Ascending aorta (tissue), 2 donors: ENCODE results near the gene TF. TPM values are rescaled to one million over a fixed set of nuclear protein-coding genes. Genes with fewer than 3 reads are reported as not detected.

Experiments
- DNase-seq, 2 donors: peaks; one replicate each; pipeline ENCODE4 v3.0.0-alpha.2; 2019; ENCODE audit warnings: low spot score in 2 of 2
- H3K27ac ChIP-seq, 2 donors: fragments of 200-600 bp; sonication (generic); one replicate each; pipeline ENCODE4 v1.5.1; 2016 to 2017; ENCODE audit warnings: mild to moderate bottlenecking in 1 of 2
- H3K27me3 ChIP-seq: fragments of 200-600 bp; sonication (generic); one replicate; pipeline ENCODE4 v1.5.1; 2017
- H3K36me3 ChIP-seq, 2 donors: fragments of 200-600 bp; sonication (generic); one replicate each; pipeline ENCODE4 v1.5.1; 2016
- H3K4me1 ChIP-seq, 2 donors: fragments of 200-600 bp; sonication (generic); one replicate each; pipeline ENCODE4 v1.5.1; 2016 to 2017; ENCODE audit warnings: mild to moderate bottlenecking in 1 of 2
- H3K4me3 ChIP-seq, 2 donors: fragments of 200-600 bp; sonication (generic); one replicate each; pipeline ENCODE4 v1.5.1; 2016 to 2017; ENCODE audit warnings: mild to moderate bottlenecking in 1 of 2
- H3K9me3 ChIP-seq, 2 donors: fragments of 200-600 bp; sonication (generic); one replicate each; pipeline ENCODE4 v1.5.1; 2016
- CTCF ChIP-seq, 3 experiments: fragments of 200-600 bp in 2 of 3; fragments of 450-650 bp in 1 of 3; sonication (generic) in 2 of 3; IDR thresholded peaks; one replicate each; pipeline ENCODE4 v1.5.1; 2016 to 2019; ENCODE audit warnings: antibody characterized with exemption in 3 of 3, mild to moderate bottlenecking in 1 of 3, moderate library complexity in 1 of 3
- intact Hi-C: fragments of 100-400 bp; cut with DNase I; formaldehyde crosslinking; loops from one replicate; pipeline ENCODE4 v1.15.1; 2023
- total RNA-seq: library from RNA; depleted of rRNA; stranded (reverse); fragments of >200 nt; gene quantifications from one replicate; pipeline ENCODE4 v1.1.0, GENCODE V29; 2016

Gene TF
- total RNA-seq, 1 donor from 2014 or later: 62.8 TPM

- Histone ChIP-seq H3K36me3 (peaks cover 3 to 8% of the 10 kb centered on the region in 2 donors), H3K4me3 (no peak overlapping the region), H3K27ac (no peak overlapping the region), H3K27me3 (no peaks in the 10 kb centered on the region), H3K4me1 (no peaks in the 10 kb centered on the region), H3K9me3 (no peaks in the 10 kb centered on the region)
- TF ChIP-seq CTCF (IDR thresholded peaks at IDR 0.05): no peak
- intact Hi-C loops: no loop called here
- DNase-seq: peak in 1 of 2 donors; percentile 46
These were observed 94.0 kb downstream of the TF start for GRCh38 chr3:133840055-133840737.

- peaks cover 3 to 8% of the 10 kb centered on the region in 2 donors for H3K36me3 ChIP-seq
- no peak overlapping the region for H3K27ac ChIP-seq
- intact Hi-C loops: no loop called here
- no peak for TF ChIP-seq CTCF (IDR thresholded peaks at IDR 0.05)
- H3K4me3 ChIP-seq: no peak overlapping the region
- DNase-seq: no peak
- H3K4me1 ChIP-seq: no peaks in the 10 kb centered on the region
- H3K9me3 ChIP-seq: no peaks in the 10 kb centered on the region
- H3K27me3 ChIP-seq: no peaks in the 10 kb centered on the region
These were observed 94.6 kb downstream of the TF start for GRCh38 chr3:133840767-133841166.

- no peaks in the 10 kb centered on the region for H3K9me3 ChIP-seq
- H3K4me1 ChIP-seq: no peaks in the 10 kb centered on the region
- no peak for DNase-seq
These were observed 95.0 kb downstream of the TF start for GRCh38 chr3:133841196-133841595.

GRCh38 chr3:133842158-133842557 is 96.0 kb downstream of the TF start:
- no peak overlapping the region for H3K27ac ChIP-seq
- no peaks in the 10 kb centered on the region for H3K4me1 ChIP-seq
- H3K4me3 ChIP-seq: no peak overlapping the region
- peaks cover 3 to 8% of the 10 kb centered on the region in 2 donors for H3K36me3 ChIP-seq
- H3K9me3 ChIP-seq: no peaks in the 10 kb centered on the region
- intact Hi-C loops: no loop called here
- TF ChIP-seq CTCF (IDR thresholded peaks at IDR 0.05): no peak
- DNase-seq: no peak
- no peaks in the 10 kb centered on the region for H3K27me3 ChIP-seq

More at GRCh38 chr3:133841196-133841595, 95.0 kb downstream of the TF start:
- intact Hi-C loops: no loop called here
- Histone ChIP-seq H3K27me3 (no peaks in the 10 kb centered on the region), H3K27ac (no peak overlapping the region), H3K4me3 (no peak overlapping the region), H3K36me3 (peaks cover 3 to 8% of the 10 kb centered on the region in 2 donors)
- no peak for TF ChIP-seq CTCF (IDR thresholded peaks at IDR 0.05)

- H3K27ac ChIP-seq: no peak overlapping the region
- H3K4me3 ChIP-seq: no peak overlapping the region
- H3K36me3 ChIP-seq: peaks cover 3 to 4% of the 10 kb centered on the region in 2 donors
- H3K27me3 ChIP-seq: no peaks in the 10 kb centered on the region
- TF ChIP-seq CTCF (IDR thresholded peaks at IDR 0.05): no peak
- H3K9me3 ChIP-seq: no peaks in the 10 kb centered on the region
- intact Hi-C loops: no loop called here
- no peak for DNase-seq
- H3K4me1 ChIP-seq: no peaks in the 10 kb centered on the region
These were observed 97.4 kb downstream of the TF start for GRCh38 chr3:133843634-133844033.
